Esophagus squamous epithelium (tissue), 4 donors: Measurements from ENCODE around the gene SHISA5.

Experiments
- CTCF ChIP-seq, 6 experiments: fragments of 450-650 bp in 4 of 6; fragments of 200-600 bp in 2 of 6; sonication (generic) in 2 of 6; IDR thresholded peaks; one replicate each; pipeline ENCODE4 v1.5.1; 2016 to 2019; ENCODE audit warnings: antibody characterized with exemption in 6 of 6, mild to moderate bottlenecking in 4 of 6, moderate library complexity in 4 of 6
- POLR2A ChIP-seq, 4 donors: fragments of 450-650 bp; IDR thresholded peaks; one replicate each; pipeline ENCODE4 v1.6.1; 2017; ENCODE audit warnings: antibody characterized with exemption in 4 of 4, mild to moderate bottlenecking in 4 of 4, moderate library complexity in 3 of 4

DNA sequence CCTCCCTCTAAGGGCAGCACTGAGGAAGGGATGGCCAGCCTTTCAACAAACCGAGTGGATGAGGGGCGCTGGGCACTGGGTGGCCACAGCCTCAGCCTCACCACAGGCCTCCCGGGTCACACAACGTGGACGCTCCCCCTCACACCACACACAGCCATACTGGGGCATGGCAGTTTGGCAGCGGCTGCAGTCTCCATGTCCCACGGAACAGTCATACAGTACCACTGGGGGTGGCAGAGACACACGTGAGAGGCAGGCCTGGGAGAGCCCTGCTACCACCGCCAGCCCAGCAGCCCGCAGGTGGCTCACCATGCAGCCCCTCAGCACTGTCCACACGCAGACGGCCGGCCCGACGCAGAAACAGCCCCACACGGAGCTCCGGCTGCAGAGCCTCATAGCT lies 85.8 kb downstream of the SHISA5 start:
- TF ChIP-seq CTCF (IDR thresholded peaks at IDR 0.05): no peak
- no peak for TF ChIP-seq POLR2A (IDR thresholded peaks at IDR 0.05)
